A673 (cell line): Measurements from ENCODE around the gene HECW1.

Experiments used
- CTCF ChIP-seq: fragments of 300-800, 200-600 bp; sonication (generic); conservative IDR thresholded peaks from 2 replicates; pipeline ENCODE4 v1.5.1; 2017; ENCODE audit warnings: low read depth, mild to moderate bottlenecking, antibody characterized with exemption, low read length, moderate library complexity, mixed read lengths
- EZH2 ChIP-seq: fragments of 200-600 bp; sonication (generic); IDR thresholded peaks from 2 replicates; pipeline ENCODE4 v1.6.1; 2017; ENCODE audit warnings: borderline replicate concordance, low read depth, mild to moderate bottlenecking, mixed read lengths, antibody characterized with exemption, low read length; ENCODE audit not compliant: poor library complexity, severe bottlenecking

DNA sequence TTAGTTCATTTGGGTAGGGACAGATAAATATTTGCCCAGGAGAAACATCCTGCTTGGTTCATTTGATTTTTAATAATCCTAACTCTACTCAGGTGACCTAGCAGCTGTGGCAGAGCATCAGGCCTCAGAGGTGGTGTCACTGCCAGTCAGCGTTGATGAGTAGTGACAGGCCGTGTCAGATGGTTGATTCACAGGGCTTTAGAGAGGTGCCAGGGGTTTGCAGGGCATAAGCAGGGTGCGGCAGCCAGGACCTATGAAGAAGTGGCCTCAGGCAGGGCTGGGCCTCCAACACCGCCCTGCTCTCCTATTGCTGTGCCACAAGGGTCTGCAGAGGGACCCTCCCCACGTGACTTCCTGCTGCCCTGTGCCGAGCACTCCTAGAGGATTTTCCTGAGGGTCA, 128.1 kb downstream of the HECW1 start:
- TF ChIP-seq CTCF, result no peak
- no peak for TF ChIP-seq EZH2
